AG10803 (cell line): ENCODE measurements around the gene CBX7.

Experiments
- DNase-seq: peaks from one replicate; pipeline ENCODE4 v3.0.0; 2010; ENCODE audit warnings: low read depth
- H3K4me3 ChIP-seq: 2 replicates; pipeline ENCODE4 v1.5.1; 2011; ENCODE audit warnings: mild to moderate bottlenecking, low read length, control low read depth
- CTCF ChIP-seq: conservative IDR thresholded peaks from 2 replicates; pipeline ENCODE4 v1.5.1; 2011; ENCODE audit warnings: mild to moderate bottlenecking, low read length, control low read depth, inconsistent platforms

CBX7 gene

GRCh38 chr22:39087881-39088684 is 64.4 kb downstream of the CBX7 start:
- DNase-seq, result no peak
- H3K4me3 ChIP-seq, result no peak overlapping the region
- TF ChIP-seq CTCF, result no peak

GRCh38 chr22:39087098-39087497 is 65.4 kb downstream of the CBX7 start:
- TF ChIP-seq CTCF, result no peak
- DNase-seq, result no peak
- H3K4me3 ChIP-seq, result no peak overlapping the region

- no peak overlapping the region for H3K4me3 ChIP-seq
- TF ChIP-seq CTCF, result no peak
- no peak for DNase-seq
Observed at GRCh38 chr22:39084666-39085065, 67.8 kb downstream of the CBX7 start.

- no peak for TF ChIP-seq CTCF
- H3K4me3 ChIP-seq, result no peak overlapping the region
- DNase-seq, result no peak
Observed at GRCh38 chr22:39083212-39084165, 69.0 kb downstream of the CBX7 start.

- DNase-seq, result no peak
- no peak overlapping the region for H3K4me3 ChIP-seq
- no peak for TF ChIP-seq CTCF
Observed at GRCh38 chr22:39081598-39081997, 70.9 kb downstream of the CBX7 start.

- TF ChIP-seq CTCF, result no peak
- no peak for DNase-seq
Observed at GRCh38 chr22:39081016-39081415, 71.5 kb downstream of the CBX7 start.

More at GRCh38 chr22:39081016-39081415, 71.5 kb downstream of the CBX7 start:
- H3K4me3 ChIP-seq, result no peak overlapping the region
